ENCODE results near the gene MAPK8.

DNA sequence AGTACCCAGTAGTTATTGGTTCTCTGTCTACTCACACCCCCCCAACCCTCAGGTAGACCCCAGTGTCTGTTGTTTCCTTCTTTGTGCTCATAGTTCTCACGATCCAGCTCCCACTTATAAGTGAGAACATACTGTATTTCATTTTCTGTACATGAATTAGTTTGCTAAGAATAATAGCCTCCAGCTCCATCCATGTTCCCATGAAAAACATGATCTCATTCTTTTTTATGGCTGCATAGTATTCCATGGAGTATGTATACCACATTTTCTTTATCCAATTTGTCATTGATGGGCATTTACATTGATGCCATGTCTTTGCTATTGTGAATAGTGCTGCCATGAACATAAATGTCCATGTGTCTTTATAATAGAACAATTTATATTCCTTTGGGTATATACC lies 29.4 kb upstream of the MAPK8 start:
- no peak for TF ChIP-seq TAF1 (IDR thresholded peaks at IDR 0.05; ENCODE audit: low read depth)
- TF ChIP-seq TEAD4 (IDR thresholded peaks at IDR 0.05): no peak

Data from Ishikawa (cell line).